Stomach smooth muscle (tissue), 2 donors: Measurements from ENCODE around the gene SMIM35.

Experiments used
- H3K27ac ChIP-seq: one replicate; pipeline ENCODE4 v1.7.0; 2013; ENCODE audit warnings: mild to moderate bottlenecking, low read length, inconsistent platforms
- H3K27me3 ChIP-seq, 2 donors: one replicate each; pipeline ENCODE4 v1.7.0; 2013; ENCODE audit warnings: low read length in 2 of 2; ENCODE audit not compliant: insufficient read depth in 2 of 2, control insufficient read depth in 1 of 2
- H3K36me3 ChIP-seq, 2 donors: one replicate each; pipeline ENCODE4 v1.7.0; 2013; ENCODE audit warnings: low read length in 2 of 2; ENCODE audit not compliant: control insufficient read depth in 2 of 2, insufficient read depth in 2 of 2
- H3K4me1 ChIP-seq: one replicate; pipeline ENCODE4 v1.7.0; 2013; ENCODE audit warnings: low read length; ENCODE audit not compliant: control insufficient read depth, insufficient read depth
- H3K4me3 ChIP-seq, 2 donors: one replicate each; pipeline ENCODE4 v1.7.0; 2013; ENCODE audit warnings: low read length in 2 of 2
- H3K9ac ChIP-seq, 2 donors: one replicate each; pipeline ENCODE4 v1.7.0; 2013; ENCODE audit warnings: low read length in 2 of 2, mild to moderate bottlenecking in 1 of 2
- H3K9me3 ChIP-seq, 2 donors: one replicate each; pipeline ENCODE4 v1.7.0; 2013; ENCODE audit warnings: low read length in 2 of 2; ENCODE audit not compliant: control insufficient read depth in 2 of 2
- donor health status: healthy.
- donor health status: Pancreatic carcinoma.

SMIM35 gene

GRCh38 chr11:118092907-118093571, 6.3 kb upstream of the SMIM35 start:
- H3K27ac ChIP-seq: no peak overlapping the region
- H3K4me3 ChIP-seq: no peak overlapping the region
- peaks cover 3% of the 10 kb centered on the region for H3K4me1 ChIP-seq
- H3K27me3 ChIP-seq: peaks cover 3 to 4% of the 10 kb centered on the region in 2 donors
- no peak overlapping the region for H3K9ac ChIP-seq
- no peaks in the 10 kb centered on the region for H3K36me3 ChIP-seq
- peaks cover 0 to under 1% of the 10 kb centered on the region in 2 donors for H3K9me3 ChIP-seq

GRCh38 chr11:118091690-118092089, 4.9 kb upstream of the SMIM35 start:
- H3K4me1 ChIP-seq: peaks cover 7% of the 10 kb centered on the region
- no peak overlapping the region for H3K9ac ChIP-seq
- no peak overlapping the region for H3K4me3 ChIP-seq
- H3K27me3 ChIP-seq: peaks cover 4% of the 10 kb centered on the region in 2 donors
- H3K9me3 ChIP-seq: peaks cover 0 to 9% of the 10 kb centered on the region in 2 donors
- no peaks in the 10 kb centered on the region for H3K36me3 ChIP-seq
- H3K27ac ChIP-seq: no peak overlapping the region

GRCh38 chr11:118090545-118091162, 3.9 kb upstream of the SMIM35 start:
- no peak overlapping the region for H3K4me3 ChIP-seq
- H3K36me3 ChIP-seq: no peaks in the 10 kb centered on the region
- H3K27ac ChIP-seq: no peak overlapping the region
- H3K9ac ChIP-seq: no peak overlapping the region
- H3K27me3 ChIP-seq: peaks cover 4 to 7% of the 10 kb centered on the region in 2 donors
- peaks cover 0 to 9% of the 10 kb centered on the region in 2 donors for H3K9me3 ChIP-seq
- peaks cover 9% of the 10 kb centered on the region for H3K4me1 ChIP-seq

GRCh38 chr11:118088531-118088930, 1.8 kb upstream of the SMIM35 start:
- H3K4me1 ChIP-seq: peaks cover 12% of the 10 kb centered on the region
- H3K9me3 ChIP-seq: peaks cover 0 to 9% of the 10 kb centered on the region in 2 donors
- no peak overlapping the region for H3K27ac ChIP-seq
- H3K27me3 ChIP-seq: peaks cover 4 to 7% of the 10 kb centered on the region in 2 donors
- H3K4me3 ChIP-seq: no peak overlapping the region
- no peaks in the 10 kb centered on the region for H3K36me3 ChIP-seq
- H3K9ac ChIP-seq: no peak overlapping the region

GRCh38 chr11:118087931-118088330, 1.2 kb upstream of the SMIM35 start:
- Histone ChIP-seq H3K27me3 (peaks cover 4 to 7% of the 10 kb centered on the region in 2 donors), H3K4me3 (no peak overlapping the region), H3K9ac (no peak overlapping the region), H3K27ac (no peak overlapping the region), H3K36me3 (no peaks in the 10 kb centered on the region), H3K9me3 (peaks cover 0 to 9% of the 10 kb centered on the region in 2 donors), H3K4me1 (peaks cover 12% of the 10 kb centered on the region)

GRCh38 chr11:118084656-118085055, 2.1 kb downstream of the SMIM35 start:
- H3K9ac ChIP-seq: no peak overlapping the region
- H3K27ac ChIP-seq: no peak overlapping the region
- H3K36me3 ChIP-seq: no peaks in the 10 kb centered on the region
- peaks cover 12% of the 10 kb centered on the region for H3K4me1 ChIP-seq
- peaks cover 0 to 14% of the 10 kb centered on the region in 2 donors for H3K27me3 ChIP-seq
- H3K9me3 ChIP-seq: peaks cover 0 to 9% of the 10 kb centered on the region in 2 donors
- no peak overlapping the region for H3K4me3 ChIP-seq

GRCh38 chr11:118084247-118084646, 2.5 kb downstream of the SMIM35 start:
- Histone ChIP-seq H3K9ac (no peak overlapping the region), H3K36me3 (no peaks in the 10 kb centered on the region), H3K27me3 (peaks cover 0 to 14% of the 10 kb centered on the region in 2 donors), H3K9me3 (peaks cover 0 to 9% of the 10 kb centered on the region in 2 donors), H3K27ac (no peak overlapping the region), H3K4me3 (no peak overlapping the region), H3K4me1 (peaks cover 12% of the 10 kb centered on the region)

- no peak overlapping the region for H3K4me3 ChIP-seq
- H3K36me3 ChIP-seq: no peaks in the 10 kb centered on the region
- peaks cover 0 to 8% of the 10 kb centered on the region in 2 donors for H3K9me3 ChIP-seq
- no peak overlapping the region for H3K9ac ChIP-seq
- no peak overlapping the region for H3K27ac ChIP-seq
- peaks cover 12% of the 10 kb centered on the region for H3K4me1 ChIP-seq
- H3K27me3 ChIP-seq: peaks cover 0 to 12% of the 10 kb centered on the region in 2 donors
Observed at GRCh38 chr11:118082880-118083552, 3.7 kb downstream of the SMIM35 start.

- Histone ChIP-seq H3K4me1 (peaks cover 6% of the 10 kb centered on the region), H3K4me3 (no peak overlapping the region), H3K36me3 (no peaks in the 10 kb centered on the region), H3K9me3 (no peaks in the 10 kb centered on the region), H3K27me3 (peaks cover 0 to 9% of the 10 kb centered on the region in 2 donors), H3K9ac (no peak overlapping the region), H3K27ac (no peak overlapping the region)
Observed at GRCh38 chr11:118081241-118081958, 5.4 kb downstream of the SMIM35 start.

- no peak overlapping the region for H3K9ac ChIP-seq
- peaks cover 6% of the 10 kb centered on the region for H3K4me1 ChIP-seq
- no peaks in the 10 kb centered on the region for H3K36me3 ChIP-seq
- H3K27me3 ChIP-seq: peaks cover 0 to 7% of the 10 kb centered on the region in 2 donors
- no peak overlapping the region for H3K4me3 ChIP-seq
- no peak overlapping the region for H3K27ac ChIP-seq
- H3K9me3 ChIP-seq: no peaks in the 10 kb centered on the region
Observed at GRCh38 chr11:118080296-118080695, 6.5 kb downstream of the SMIM35 start.
